Measurements from ENCODE around the gene OR13C2.

OR13C2 gene

DNA sequence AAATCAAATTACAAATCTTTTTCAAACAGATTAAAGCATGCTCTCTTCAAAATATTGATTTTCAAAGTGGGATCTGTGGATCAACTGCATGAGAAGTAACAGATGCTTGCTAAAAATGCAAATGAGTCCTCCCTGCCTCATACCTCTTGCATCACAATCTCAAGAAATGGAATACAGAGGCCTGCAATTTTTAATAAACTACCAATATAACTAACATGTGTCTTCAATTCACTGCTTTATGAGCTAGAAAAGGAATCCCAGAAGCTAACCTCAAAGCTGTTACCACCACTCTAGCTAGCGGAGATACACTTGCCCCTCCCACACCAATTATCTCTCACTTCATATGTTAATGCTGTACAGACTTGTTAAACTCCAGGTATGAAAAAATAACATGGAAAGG, 15.8 kb downstream of the OR13C2 start:
- no peaks in the 10 kb centered on the region for H3F3A ChIP-seq (ENCODE audit: low read depth)
- no peak overlapping the region for H2AFZ ChIP-seq (ENCODE audit: low read length)
- H3K9ac ChIP-seq (ENCODE audit: low read depth, low read length, poor library complexity, severe bottlenecking): no peak overlapping the region
- H3K4me2 ChIP-seq (ENCODE audit: low read depth, low read length, poor library complexity, severe bottlenecking): no peak overlapping the region
- H3K4me3 ChIP-seq (ENCODE audit: low read length, poor library complexity, severe bottlenecking): no peak overlapping the region
- H3K4me1 ChIP-seq (ENCODE audit: insufficient read depth, low read length, poor library complexity, severe bottlenecking): no peaks in the 10 kb centered on the region
- H3K27me3 ChIP-seq (ENCODE audit: insufficient read depth, low read length, poor library complexity, severe bottlenecking): no peaks in the 10 kb centered on the region
- H3K36me3 ChIP-seq (ENCODE audit: insufficient read depth, low read length): no peaks in the 10 kb centered on the region
- no peaks in the 10 kb centered on the region for H4K20me1 ChIP-seq (ENCODE audit: insufficient read depth, low read length, poor library complexity, severe bottlenecking)
- no peaks in the 10 kb centered on the region for H3K9me3 ChIP-seq (ENCODE audit: insufficient read depth, low read depth, low read length)
- TF ChIP-seq, protein P1, sequence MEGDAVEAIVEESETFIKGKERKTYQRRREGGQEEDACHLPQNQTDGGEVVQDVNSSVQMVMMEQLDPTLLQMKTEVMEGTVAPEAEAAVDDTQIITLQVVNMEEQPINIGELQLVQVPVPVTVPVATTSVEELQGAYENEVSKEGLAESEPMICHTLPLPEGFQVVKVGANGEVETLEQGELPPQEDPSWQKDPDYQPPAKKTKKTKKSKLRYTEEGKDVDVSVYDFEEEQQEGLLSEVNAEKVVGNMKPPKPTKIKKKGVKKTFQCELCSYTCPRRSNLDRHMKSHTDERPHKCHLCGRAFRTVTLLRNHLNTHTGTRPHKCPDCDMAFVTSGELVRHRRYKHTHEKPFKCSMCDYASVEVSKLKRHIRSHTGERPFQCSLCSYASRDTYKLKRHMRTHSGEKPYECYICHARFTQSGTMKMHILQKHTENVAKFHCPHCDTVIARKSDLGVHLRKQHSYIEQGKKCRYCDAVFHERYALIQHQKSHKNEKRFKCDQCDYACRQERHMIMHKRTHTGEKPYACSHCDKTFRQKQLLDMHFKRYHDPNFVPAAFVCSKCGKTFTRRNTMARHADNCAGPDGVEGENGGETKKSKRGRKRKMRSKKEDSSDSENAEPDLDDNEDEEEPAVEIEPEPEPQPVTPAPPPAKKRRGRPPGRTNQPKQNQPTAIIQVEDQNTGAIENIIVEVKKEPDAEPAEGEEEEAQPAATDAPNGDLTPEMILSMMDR (conservative IDR thresholded peaks at IDR 0.05; ENCODE audit: low read length): no peak
- TF ChIP-seq EZH2phosphoT487 (IDR thresholded peaks at IDR 0.05; ENCODE audit: borderline replicate concordance): no peak
- no peaks in the 10 kb centered on the region for H3K9me2 ChIP-seq (replicated peaks; ENCODE audit: low read depth, low read length)
- H3K79me2 ChIP-seq (ENCODE audit: insufficient read depth, low read length): no peaks in the 10 kb centered on the region

GRCh38 chr9:104586496-104587180, 18.8 kb downstream of the OR13C2 start:
- Histone ChIP-seq H3K9me3 (ENCODE audit: insufficient read depth, low read depth, low read length) (no peaks in the 10 kb centered on the region), H3K27me3 (ENCODE audit: insufficient read depth, low read length, poor library complexity, severe bottlenecking) (no peaks in the 10 kb centered on the region), H3K4me3 (ENCODE audit: low read length, poor library complexity, severe bottlenecking) (no peak overlapping the region), H3K79me2 (ENCODE audit: insufficient read depth, low read length) (no peaks in the 10 kb centered on the region), H3K9me2 (replicated peaks; ENCODE audit: low read depth, low read length) (no peaks in the 10 kb centered on the region), H3K4me2 (ENCODE audit: low read depth, low read length, poor library complexity, severe bottlenecking) (no peak overlapping the region), H3K4me1 (ENCODE audit: insufficient read depth, low read length, poor library complexity, severe bottlenecking) (no peaks in the 10 kb centered on the region), H3K36me3 (ENCODE audit: insufficient read depth, low read length) (no peaks in the 10 kb centered on the region), H3K9ac (ENCODE audit: low read depth, low read length, poor library complexity, severe bottlenecking) (no peak overlapping the region), H2AFZ (ENCODE audit: low read length) (no peak overlapping the region), H4K20me1 (ENCODE audit: insufficient read depth, low read length, poor library complexity, severe bottlenecking) (no peaks in the 10 kb centered on the region), H3F3A (ENCODE audit: low read depth) (no peaks in the 10 kb centered on the region)
- TF ChIP-seq, protein P1 (conservative IDR thresholded peaks at IDR 0.05; ENCODE audit: low read length): no peak
- no peak for TF ChIP-seq EZH2phosphoT487 (IDR thresholded peaks at IDR 0.05; ENCODE audit: borderline replicate concordance)

- H3K36me3 ChIP-seq (ENCODE audit: insufficient read depth, low read length): no peaks in the 10 kb centered on the region
- no peak overlapping the region for H3K4me3 ChIP-seq (ENCODE audit: low read length, poor library complexity, severe bottlenecking)
- no peak overlapping the region for H3K9ac ChIP-seq (ENCODE audit: low read depth, low read length, poor library complexity, severe bottlenecking)
- no peak overlapping the region for H2AFZ ChIP-seq (ENCODE audit: low read length)
- no peaks in the 10 kb centered on the region for H3K79me2 ChIP-seq (ENCODE audit: insufficient read depth, low read length)
- H4K20me1 ChIP-seq (ENCODE audit: insufficient read depth, low read length, poor library complexity, severe bottlenecking): no peaks in the 10 kb centered on the region
- no peak overlapping the region for H3K4me2 ChIP-seq (ENCODE audit: low read depth, low read length, poor library complexity, severe bottlenecking)
- H3K9me2 ChIP-seq (replicated peaks; ENCODE audit: low read depth, low read length): no peaks in the 10 kb centered on the region
- H3K9me3 ChIP-seq (ENCODE audit: insufficient read depth, low read depth, low read length): no peaks in the 10 kb centered on the region
- no peaks in the 10 kb centered on the region for H3F3A ChIP-seq (ENCODE audit: low read depth)
- H3K27me3 ChIP-seq (ENCODE audit: insufficient read depth, low read length, poor library complexity, severe bottlenecking): no peaks in the 10 kb centered on the region
- H3K4me1 ChIP-seq (ENCODE audit: insufficient read depth, low read length, poor library complexity, severe bottlenecking): no peaks in the 10 kb centered on the region
- TF ChIP-seq, protein P1 (conservative IDR thresholded peaks at IDR 0.05; ENCODE audit: low read length): no peak
- no peak for TF ChIP-seq EZH2phosphoT487 (IDR thresholded peaks at IDR 0.05; ENCODE audit: borderline replicate concordance)
Observed at GRCh38 chr9:104580562-104580961, 24.9 kb downstream of the OR13C2 start.

Measured in Loucy (cell line).